Parathyroid adenoma (tissue), 2 donors: Measurements from ENCODE around the gene RERE.

ENCODE experiments used
- H2AFZ ChIP-seq: fragments of 300-600 bp; sonication (generic); one replicate; pipeline ENCODE4 v1.7.0; 2017; ENCODE audit warnings: antibody characterized with exemption, mild to moderate bottlenecking
- H3K27ac ChIP-seq: fragments of 300-600 bp; sonication (generic); one replicate; pipeline ENCODE4 v1.7.0; 2017
- H3K27me3 ChIP-seq: fragments of 300-600 bp; sonication (generic); one replicate; pipeline ENCODE4 v1.7.0; 2017; ENCODE audit warnings: low read length; ENCODE audit not compliant: control insufficient read depth, insufficient read depth
- H3K36me3 ChIP-seq: fragments of 300-600 bp; sonication (generic); one replicate; pipeline ENCODE4 v1.7.0; 2017; ENCODE audit warnings: low read length; ENCODE audit not compliant: control insufficient read depth, insufficient read depth
- H3K4me1 ChIP-seq: fragments of 300-600 bp; sonication (generic); one replicate; pipeline ENCODE4 v1.7.0; 2017; ENCODE audit warnings: control low read depth
- H3K4me2 ChIP-seq: fragments of 300-600 bp; sonication (generic); one replicate; pipeline ENCODE4 v1.7.0; 2017; ENCODE audit warnings: low read length
- H3K4me3 ChIP-seq: fragments of 300-600 bp; sonication (generic); one replicate; pipeline ENCODE4 v1.7.0; 2017; ENCODE audit warnings: low read depth, low read length
- H3K79me2 ChIP-seq: fragments of 300-600 bp; sonication (generic); one replicate; pipeline ENCODE4 v1.7.0; 2017; ENCODE audit warnings: control low read depth
- H3K9ac ChIP-seq: fragments of 300-600 bp; sonication (generic); one replicate; pipeline ENCODE4 v1.7.0; 2017; ENCODE audit warnings: mild to moderate bottlenecking
- H3K9me3 ChIP-seq: fragments of 300-600 bp; sonication (generic); one replicate; pipeline ENCODE4 v1.7.0; 2017; ENCODE audit warnings: low read length; ENCODE audit not compliant: control insufficient read depth
- TF ChIP-seq, protein P1 (sequence below): fragments of 300-600 bp; sonication (generic); IDR thresholded peaks from one replicate; pipeline ENCODE4 v1.7.0; 2017; ENCODE audit warnings: antibody characterized with exemption, mild to moderate bottlenecking
- donor health status: primary hyperparathyroidism.

RERE gene

DNA sequence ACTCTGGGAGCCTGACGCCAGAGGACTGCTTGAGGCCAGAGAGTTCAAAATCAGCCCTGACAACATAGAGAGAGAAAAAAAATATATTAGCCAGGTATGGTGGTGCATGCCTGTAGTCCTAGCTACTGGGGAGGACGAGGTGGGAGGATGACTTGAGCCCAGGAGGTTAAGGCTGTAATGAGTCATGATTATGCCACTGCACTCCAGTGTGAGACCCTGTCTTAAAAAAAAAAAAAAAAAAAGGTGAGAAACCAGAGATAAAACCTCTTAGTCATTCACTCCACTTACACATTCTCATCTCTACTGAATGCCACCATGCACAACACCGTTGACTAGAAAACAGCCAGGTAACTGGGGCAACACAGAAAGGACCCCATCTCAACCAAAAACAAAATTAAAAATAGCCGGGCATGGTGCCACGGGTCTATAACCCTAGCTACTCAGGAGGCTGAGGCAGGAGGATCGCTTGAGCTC, 321.5 kb downstream of the RERE start:
- Histone ChIP-seq H3K4me2 (no peak overlapping the region), H3K27ac (no peak overlapping the region), H3K9ac (no peak overlapping the region), H3K27me3 (no peaks in the 10 kb centered on the region), H3K4me3 (no peak overlapping the region), H3K79me2 (no peaks in the 10 kb centered on the region), H3K4me1 (no peaks in the 10 kb centered on the region), H2AFZ (no peak overlapping the region), H3K9me3 (no peaks in the 10 kb centered on the region), H3K36me3 (no peaks in the 10 kb centered on the region)
- TF ChIP-seq, protein P1, sequence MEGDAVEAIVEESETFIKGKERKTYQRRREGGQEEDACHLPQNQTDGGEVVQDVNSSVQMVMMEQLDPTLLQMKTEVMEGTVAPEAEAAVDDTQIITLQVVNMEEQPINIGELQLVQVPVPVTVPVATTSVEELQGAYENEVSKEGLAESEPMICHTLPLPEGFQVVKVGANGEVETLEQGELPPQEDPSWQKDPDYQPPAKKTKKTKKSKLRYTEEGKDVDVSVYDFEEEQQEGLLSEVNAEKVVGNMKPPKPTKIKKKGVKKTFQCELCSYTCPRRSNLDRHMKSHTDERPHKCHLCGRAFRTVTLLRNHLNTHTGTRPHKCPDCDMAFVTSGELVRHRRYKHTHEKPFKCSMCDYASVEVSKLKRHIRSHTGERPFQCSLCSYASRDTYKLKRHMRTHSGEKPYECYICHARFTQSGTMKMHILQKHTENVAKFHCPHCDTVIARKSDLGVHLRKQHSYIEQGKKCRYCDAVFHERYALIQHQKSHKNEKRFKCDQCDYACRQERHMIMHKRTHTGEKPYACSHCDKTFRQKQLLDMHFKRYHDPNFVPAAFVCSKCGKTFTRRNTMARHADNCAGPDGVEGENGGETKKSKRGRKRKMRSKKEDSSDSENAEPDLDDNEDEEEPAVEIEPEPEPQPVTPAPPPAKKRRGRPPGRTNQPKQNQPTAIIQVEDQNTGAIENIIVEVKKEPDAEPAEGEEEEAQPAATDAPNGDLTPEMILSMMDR, result no peak

DNA sequence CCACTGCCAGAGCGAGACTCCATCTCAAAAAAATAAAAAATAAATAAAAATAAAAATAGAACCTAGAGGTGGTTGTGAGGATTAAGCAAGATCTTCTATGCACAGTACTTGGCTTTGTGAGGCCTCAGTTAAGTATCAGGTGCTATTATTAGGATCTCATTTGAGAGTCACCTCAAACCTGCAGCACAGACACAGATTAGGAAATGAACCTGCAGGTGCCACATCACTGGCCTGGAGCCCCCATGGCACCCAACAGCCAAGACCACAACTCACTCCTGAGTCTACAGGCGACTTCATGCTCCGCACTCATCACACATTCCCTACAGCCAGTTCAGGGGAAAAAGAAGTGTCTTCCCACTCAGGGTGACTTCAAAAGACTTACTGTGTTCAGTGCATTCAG, 322.8 kb downstream of the RERE start:
- no peak overlapping the region for H3K9ac ChIP-seq
- TF ChIP-seq, protein P1, result no peak
- H3K4me2 ChIP-seq, result no peak overlapping the region
- H3K36me3 ChIP-seq, result no peaks in the 10 kb centered on the region
- no peaks in the 10 kb centered on the region for H3K9me3 ChIP-seq
- H3K4me1 ChIP-seq, result no peaks in the 10 kb centered on the region
- H3K27me3 ChIP-seq, result no peaks in the 10 kb centered on the region
- no peaks in the 10 kb centered on the region for H3K79me2 ChIP-seq
- H2AFZ ChIP-seq, result no peak overlapping the region
- H3K4me3 ChIP-seq, result no peak overlapping the region
- H3K27ac ChIP-seq, result no peak overlapping the region

DNA sequence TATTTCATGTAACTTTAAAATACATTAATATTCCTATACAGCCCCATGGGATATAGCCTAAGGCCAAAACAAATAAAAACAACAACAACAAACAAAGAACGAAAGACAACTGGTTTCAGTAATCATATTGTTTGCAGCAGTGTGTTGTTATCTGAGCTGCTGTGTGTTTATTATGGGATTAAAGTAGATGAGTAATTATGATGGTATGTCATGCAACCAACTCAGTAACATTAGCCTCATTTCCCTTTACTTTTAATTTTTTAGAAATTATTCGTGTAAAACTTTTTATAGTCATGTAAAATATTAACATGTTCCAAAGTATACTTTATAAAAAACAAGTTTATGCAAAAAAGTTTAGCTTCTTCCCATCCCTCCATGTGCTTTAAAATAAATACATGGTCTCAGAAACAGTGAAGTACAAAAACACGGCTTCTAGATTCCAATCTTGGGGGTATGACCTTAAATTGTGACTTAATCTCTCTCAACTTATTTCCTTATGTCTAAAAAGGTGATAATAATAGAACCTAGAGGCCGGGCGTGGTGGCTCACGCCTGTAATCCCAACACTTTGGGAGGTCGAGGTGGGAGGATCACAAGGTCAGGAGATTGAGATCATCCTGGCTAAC, 323.4 kb downstream of the RERE start:
- no peak overlapping the region for H2AFZ ChIP-seq
- no peaks in the 10 kb centered on the region for H3K4me1 ChIP-seq
- H3K4me2 ChIP-seq, result no peak overlapping the region
- no peaks in the 10 kb centered on the region for H3K9me3 ChIP-seq
- TF ChIP-seq, protein P1, result no peak
- H3K4me3 ChIP-seq, result no peak overlapping the region
- H3K79me2 ChIP-seq, result no peaks in the 10 kb centered on the region
- H3K36me3 ChIP-seq, result no peaks in the 10 kb centered on the region
- H3K27ac ChIP-seq, result no peak overlapping the region
- no peak overlapping the region for H3K9ac ChIP-seq
- no peaks in the 10 kb centered on the region for H3K27me3 ChIP-seq

DNA sequence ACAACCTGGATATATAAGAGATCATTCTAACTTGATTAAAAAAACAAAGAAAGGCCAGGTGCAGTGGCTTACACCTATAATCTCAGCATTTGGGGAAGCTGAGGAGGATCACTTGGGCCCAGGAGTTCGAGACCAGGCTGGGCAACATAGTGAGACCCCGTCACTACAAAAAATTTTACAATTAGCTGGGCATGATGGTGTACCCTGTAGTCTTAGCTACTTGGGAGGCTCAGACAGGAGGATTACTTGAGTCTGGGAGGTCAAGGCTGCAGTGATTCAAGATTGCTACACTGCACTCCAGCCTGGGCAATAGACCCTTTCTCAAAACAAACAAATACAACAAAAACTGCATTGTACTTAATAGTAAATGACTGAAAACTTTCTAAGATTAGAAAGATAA, 330.2 kb downstream of the RERE start:
- H3K4me2 ChIP-seq, result no peak overlapping the region
- H3K36me3 ChIP-seq, result no peaks in the 10 kb centered on the region
- H3K27me3 ChIP-seq, result no peaks in the 10 kb centered on the region
- no peak overlapping the region for H3K27ac ChIP-seq
- no peak overlapping the region for H2AFZ ChIP-seq
- no peak overlapping the region for H3K9ac ChIP-seq
- H3K4me3 ChIP-seq, result no peak overlapping the region
- TF ChIP-seq, protein P1, result no peak
- H3K79me2 ChIP-seq, result peaks cover 7% of the 10 kb centered on the region
- no peaks in the 10 kb centered on the region for H3K4me1 ChIP-seq
- no peaks in the 10 kb centered on the region for H3K9me3 ChIP-seq

DNA sequence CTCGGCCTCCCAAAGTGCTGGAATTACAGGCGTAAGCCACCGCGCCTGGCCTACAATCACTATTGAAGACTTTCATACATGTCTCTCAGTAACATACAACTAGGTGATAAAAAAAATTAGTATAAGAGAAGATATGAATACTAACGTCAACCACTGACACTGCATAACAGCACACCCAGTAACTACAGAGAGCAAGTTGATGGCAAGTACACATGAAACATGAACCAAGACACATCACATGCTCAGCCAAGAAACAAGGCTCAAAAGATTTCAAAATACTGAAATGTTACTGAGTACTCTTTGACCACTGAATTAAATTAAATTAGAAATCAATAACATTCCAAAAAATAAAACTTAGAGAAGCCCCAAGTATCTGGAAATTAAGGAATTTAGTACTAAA, 331.4 kb downstream of the RERE start:
- H3K4me2 ChIP-seq, result no peak overlapping the region
- H3K4me3 ChIP-seq, result no peak overlapping the region
- TF ChIP-seq, protein P1, result no peak
- H3K36me3 ChIP-seq, result no peaks in the 10 kb centered on the region
- no peak overlapping the region for H3K9ac ChIP-seq
- peaks cover 7% of the 10 kb centered on the region for H3K79me2 ChIP-seq
- H3K4me1 ChIP-seq, result no peaks in the 10 kb centered on the region
- no peaks in the 10 kb centered on the region for H3K27me3 ChIP-seq
- no peaks in the 10 kb centered on the region for H3K9me3 ChIP-seq
- H3K27ac ChIP-seq, result no peak overlapping the region
- H2AFZ ChIP-seq, result no peak overlapping the region
